ENCODE data around the gene B4GALNT4.
"Not testable (repeated sequence)": the region's sequence is repeated elsewhere in the genome, so short reads cannot be mapped to it uniquely, and the experiment has no call there.

The B4GALNT4 gene

DNA sequence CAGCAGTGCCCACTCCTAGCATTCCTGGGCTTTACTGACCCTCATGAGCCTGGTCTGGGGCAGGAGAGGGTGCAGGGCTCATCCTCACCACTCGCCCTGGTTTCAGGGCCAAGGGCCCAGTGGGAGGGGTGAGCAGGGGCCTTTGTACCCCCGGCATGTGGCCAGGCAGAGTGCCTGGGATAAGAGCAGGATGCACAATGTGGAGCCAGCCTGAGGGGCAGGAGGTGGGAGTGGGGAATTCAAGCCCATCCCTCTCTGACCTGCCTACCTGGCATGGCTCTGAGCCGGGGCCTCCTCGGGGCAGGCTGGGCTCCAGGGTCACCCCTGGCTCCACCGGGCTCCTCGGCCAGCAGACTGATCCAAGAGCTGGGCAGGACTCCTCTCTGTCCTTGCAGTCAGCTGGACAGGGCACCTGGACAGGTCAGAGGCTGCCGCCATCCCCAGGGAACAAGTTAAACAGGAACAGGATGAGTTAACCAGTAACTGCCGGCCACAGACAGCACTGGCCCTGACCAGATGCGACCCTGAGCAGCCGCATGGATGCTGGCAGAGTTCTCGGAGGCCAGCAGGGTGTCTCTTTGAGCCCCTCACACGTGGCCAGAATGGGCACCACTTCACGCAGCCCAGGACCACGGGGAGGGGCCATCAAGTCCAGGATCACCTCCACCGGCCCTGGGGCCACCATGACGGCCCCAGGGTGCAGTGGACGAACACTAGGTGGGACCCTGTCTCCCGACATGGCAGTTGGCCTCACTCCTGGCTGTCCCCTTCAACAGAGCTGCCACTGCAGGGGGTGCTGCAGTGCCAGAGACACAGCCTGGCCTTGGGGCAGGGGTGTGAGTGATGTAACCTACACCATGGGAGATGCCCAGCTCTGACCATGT, 40.5 kb downstream of the B4GALNT4 start:
- Histone ChIP-seq H3K9ac (ENCODE audit: low read depth, low read length) (no peak overlapping the region), H3K27ac (ENCODE audit: low read length) (no peak overlapping the region), H3K4me3 (ENCODE audit: low read depth in 1 of 2, low read length in 2 of 2) (no peak overlapping the region), H3K36me3 (ENCODE audit: insufficient read depth, low read length) (no peaks in the 10 kb centered on the region; the same call in 1 of the 2 replicates), H3K4me2 (ENCODE audit: insufficient read depth, low read length) (no peak overlapping the region), H2AFZ (ENCODE audit: low read depth, low read length) (no peak overlapping the region), H3K9me3 (ENCODE audit: insufficient read depth, low read length, severe bottlenecking) (no peaks in the 10 kb centered on the region), H4K20me1 (ENCODE audit: insufficient read depth, low read length) (peaks cover 9% of the 10 kb centered on the region; the same call in 1 of the 2 replicates), H3K79me2 (ENCODE audit: insufficient read depth, low read length) (peaks cover 16% of the 10 kb centered on the region), H3K27me3 (ENCODE audit: insufficient read depth, low read length, poor library complexity) (no peaks in the 10 kb centered on the region), H3K4me1 (ENCODE audit: insufficient read depth, low read length) (peaks cover 56% of the 10 kb centered on the region)
- TF ChIP-seq, protein P1, sequence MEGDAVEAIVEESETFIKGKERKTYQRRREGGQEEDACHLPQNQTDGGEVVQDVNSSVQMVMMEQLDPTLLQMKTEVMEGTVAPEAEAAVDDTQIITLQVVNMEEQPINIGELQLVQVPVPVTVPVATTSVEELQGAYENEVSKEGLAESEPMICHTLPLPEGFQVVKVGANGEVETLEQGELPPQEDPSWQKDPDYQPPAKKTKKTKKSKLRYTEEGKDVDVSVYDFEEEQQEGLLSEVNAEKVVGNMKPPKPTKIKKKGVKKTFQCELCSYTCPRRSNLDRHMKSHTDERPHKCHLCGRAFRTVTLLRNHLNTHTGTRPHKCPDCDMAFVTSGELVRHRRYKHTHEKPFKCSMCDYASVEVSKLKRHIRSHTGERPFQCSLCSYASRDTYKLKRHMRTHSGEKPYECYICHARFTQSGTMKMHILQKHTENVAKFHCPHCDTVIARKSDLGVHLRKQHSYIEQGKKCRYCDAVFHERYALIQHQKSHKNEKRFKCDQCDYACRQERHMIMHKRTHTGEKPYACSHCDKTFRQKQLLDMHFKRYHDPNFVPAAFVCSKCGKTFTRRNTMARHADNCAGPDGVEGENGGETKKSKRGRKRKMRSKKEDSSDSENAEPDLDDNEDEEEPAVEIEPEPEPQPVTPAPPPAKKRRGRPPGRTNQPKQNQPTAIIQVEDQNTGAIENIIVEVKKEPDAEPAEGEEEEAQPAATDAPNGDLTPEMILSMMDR (IDR thresholded peaks at IDR 0.05; ENCODE audit: borderline replicate concordance, extremely low read depth, low read length, poor library complexity, severe bottlenecking), result no peak
- TF ChIP-seq EZH2 (IDR thresholded peaks at IDR 0.05; ENCODE audit: borderline replicate concordance, low read depth, low read length, severe bottlenecking), result no peak
- DNase-seq (no peak), ATAC-seq (ENCODE audit: insufficient read depth, low read depth) (no peak)

DNA sequence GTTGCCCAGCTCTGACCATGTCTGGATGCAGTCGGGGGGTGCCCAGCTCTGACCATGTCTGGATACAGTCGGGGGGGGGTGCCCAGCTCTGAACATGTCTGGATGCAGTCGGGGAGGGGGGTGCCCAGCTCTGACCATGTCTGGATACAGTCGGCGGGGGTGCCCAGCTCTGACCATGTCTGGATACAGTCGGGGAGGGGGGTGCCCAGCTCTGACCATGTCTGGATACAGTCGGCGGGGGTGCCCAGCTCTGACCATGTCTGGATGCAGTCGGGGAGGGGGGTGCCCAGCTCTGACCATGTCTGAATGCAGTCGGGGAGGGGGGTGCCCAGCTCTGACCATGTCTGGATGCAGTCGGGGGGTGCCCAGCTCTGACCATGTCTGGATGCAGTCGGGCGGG, 41.4 kb downstream of the B4GALNT4 start:
- H2AFZ ChIP-seq (ENCODE audit: low read depth, low read length); H3K27me3 ChIP-seq (ENCODE audit: insufficient read depth, low read length, poor library complexity); H3K9me3 ChIP-seq (ENCODE audit: insufficient read depth, low read length, severe bottlenecking); DNase-seq; H3K4me2 ChIP-seq (ENCODE audit: insufficient read depth, low read length); H4K20me1 ChIP-seq (ENCODE audit: insufficient read depth, low read length); H3K36me3 ChIP-seq (ENCODE audit: insufficient read depth, low read length); ATAC-seq (ENCODE audit: insufficient read depth, low read depth); H3K4me3 ChIP-seq (ENCODE audit: low read depth in 1 of 2, low read length in 2 of 2); H3K9ac ChIP-seq (ENCODE audit: low read depth, low read length); H3K27ac ChIP-seq (ENCODE audit: low read length): not testable (repeated sequence)
- peaks cover 16% of the 10 kb centered on the region for H3K79me2 ChIP-seq (ENCODE audit: insufficient read depth, low read length)
- peaks cover 63% of the 10 kb centered on the region for H3K4me1 ChIP-seq (ENCODE audit: insufficient read depth, low read length)

DNA sequence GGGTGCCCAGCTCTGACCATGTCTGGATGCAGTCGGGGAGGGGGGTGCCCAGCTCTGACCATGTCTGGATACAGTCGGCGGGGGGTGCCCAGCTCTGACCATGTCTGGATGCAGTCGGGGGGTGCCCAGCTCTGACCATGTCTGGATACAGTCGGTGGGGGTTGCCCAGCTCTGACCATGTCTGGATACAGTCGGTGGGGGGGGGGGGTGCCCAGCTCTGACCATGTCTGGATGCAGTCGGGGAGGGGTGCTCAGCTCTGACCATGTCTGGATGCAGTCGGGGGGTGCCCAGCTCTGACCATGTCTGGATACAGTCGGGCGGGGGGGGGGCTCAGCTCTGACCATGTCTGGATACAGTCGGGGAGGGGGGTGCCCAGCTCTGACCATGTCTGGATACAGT, 42.2 kb downstream of the B4GALNT4 start:
- H3K4me2 ChIP-seq (ENCODE audit: insufficient read depth, low read length); H3K9me3 ChIP-seq (ENCODE audit: insufficient read depth, low read length, severe bottlenecking); H3K27me3 ChIP-seq (ENCODE audit: insufficient read depth, low read length, poor library complexity); DNase-seq; ATAC-seq (ENCODE audit: insufficient read depth, low read depth); H4K20me1 ChIP-seq (ENCODE audit: insufficient read depth, low read length); H3K9ac ChIP-seq (ENCODE audit: low read depth, low read length); H3K27ac ChIP-seq (ENCODE audit: low read length); H2AFZ ChIP-seq (ENCODE audit: low read depth, low read length); H3K36me3 ChIP-seq (ENCODE audit: insufficient read depth, low read length); H3K4me3 ChIP-seq (ENCODE audit: low read depth in 1 of 2, low read length in 2 of 2): not testable (repeated sequence)
- Histone ChIP-seq H3K4me1 (ENCODE audit: insufficient read depth, low read length) (peaks cover 66% of the 10 kb centered on the region), H3K79me2 (ENCODE audit: insufficient read depth, low read length) (peaks cover 16% of the 10 kb centered on the region)

DNA sequence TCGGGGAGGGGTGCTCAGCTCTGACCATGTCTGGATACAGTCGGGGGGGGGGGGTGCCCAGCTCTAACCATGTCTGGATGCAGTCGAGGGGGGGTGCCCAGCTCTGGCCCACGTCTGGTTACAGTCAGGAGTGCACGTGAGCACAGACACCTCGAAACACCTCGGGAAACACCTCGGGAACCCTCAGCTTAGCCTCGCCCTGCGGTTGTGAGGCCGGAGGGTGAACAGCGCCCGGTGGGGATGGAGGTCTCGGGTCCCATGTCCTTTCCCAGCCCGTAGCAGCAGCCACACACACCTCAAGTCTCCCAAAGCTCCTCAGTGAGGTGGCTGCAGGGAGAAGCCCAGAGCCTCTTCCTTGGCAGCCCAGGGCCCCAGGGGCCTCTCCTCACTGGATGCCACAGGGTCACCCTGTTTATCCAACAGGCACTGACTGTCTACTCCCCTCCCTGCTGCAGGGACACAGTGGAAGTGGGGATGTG, 43.4 kb downstream of the B4GALNT4 start:
- peaks cover 8% of the 10 kb centered on the region for H3K27me3 ChIP-seq (ENCODE audit: insufficient read depth, low read length, poor library complexity)
- peaks cover 65% of the 10 kb centered on the region for H3K4me1 ChIP-seq (ENCODE audit: insufficient read depth, low read length)
- no peak overlapping the region for H2AFZ ChIP-seq (ENCODE audit: low read depth, low read length)
- H3K4me2 ChIP-seq (ENCODE audit: insufficient read depth, low read length), result no peak overlapping the region
- H3K79me2 ChIP-seq (ENCODE audit: insufficient read depth, low read length), result peaks cover 16% of the 10 kb centered on the region
- H3K9me3 ChIP-seq (ENCODE audit: insufficient read depth, low read length, severe bottlenecking), result no peaks in the 10 kb centered on the region
- no peak for TF ChIP-seq EZH2 (IDR thresholded peaks at IDR 0.05; ENCODE audit: borderline replicate concordance, low read depth, low read length, severe bottlenecking)
- TF ChIP-seq, protein P1 (IDR thresholded peaks at IDR 0.05; ENCODE audit: borderline replicate concordance, extremely low read depth, low read length, poor library complexity, severe bottlenecking), result no peak
- H3K9ac ChIP-seq (ENCODE audit: low read depth, low read length), result no peak overlapping the region
- peaks cover 4% of the 10 kb centered on the region; the same call in 1 of the 2 replicates for H4K20me1 ChIP-seq (ENCODE audit: insufficient read depth, low read length)
- no peak overlapping the region for H3K4me3 ChIP-seq (ENCODE audit: low read depth in 1 of 2, low read length in 2 of 2)
- ATAC-seq (ENCODE audit: insufficient read depth, low read depth) (no peak), DNase-seq (no peak)
- no peaks in the 10 kb centered on the region; the same call in 1 of the 2 replicates for H3K36me3 ChIP-seq (ENCODE audit: insufficient read depth, low read length)
- peak overlapping the region; percentile 63 for H3K27ac ChIP-seq (ENCODE audit: low read length)

All from DND-41 (cell line).